Astrocyte (in vitro differentiated cells and primary cell): ENCODE measurements around the gene CCSER2. TPM values are rescaled to one million over a fixed set of nuclear protein-coding genes. Genes with fewer than 3 reads are reported as not detected.

Source experiments
- DNase-seq: peaks from one replicate; pipeline ENCODE4 v3.0.0-alpha.2; 2010; ENCODE audit warnings: low read depth
- FAIRE-seq: peaks from 2 replicates; lab custom pipeline; 2011; peaks lifted over from hg19 to GRCh38; lab: Jason Lieb, UNC
- H2AFZ ChIP-seq: 2 replicates; pipeline ENCODE4 v1.6.0; 2012; ENCODE audit warnings: low read depth, low read length, inconsistent platforms
- H3K27ac ChIP-seq: 2 replicates; pipeline ENCODE4 v1.5.1; 2011; ENCODE audit warnings: low read depth, low read length, inconsistent platforms
- H3K27me3 ChIP-seq: 2 replicates; pipeline ENCODE4 v1.6.0; 2011; ENCODE audit warnings: low read length, inconsistent platforms; ENCODE audit not compliant: insufficient read depth
- H3K36me3 ChIP-seq: 2 replicates; pipeline ENCODE4 v1.5.1; 2011; ENCODE audit warnings: low read length, inconsistent platforms; ENCODE audit not compliant: insufficient read depth
- H3K4me1 ChIP-seq: 2 replicates; pipeline ENCODE4 v1.5.1; 2011; ENCODE audit warnings: low read length, inconsistent platforms; ENCODE audit not compliant: insufficient read depth
- H3K4me2 ChIP-seq: 2 replicates; pipeline ENCODE4 v1.6.0; 2012; ENCODE audit warnings: low read length, inconsistent platforms
- H3K4me3 ChIP-seq: 2 replicates; pipeline ENCODE4 v1.5.1; 2011; ENCODE audit warnings: low read depth, mild to moderate bottlenecking, low read length, inconsistent platforms; ENCODE audit not compliant: insufficient read depth
- H3K79me2 ChIP-seq: 2 replicates; pipeline ENCODE4 v1.6.0; 2012; ENCODE audit warnings: mild to moderate bottlenecking, low read length, inconsistent platforms; ENCODE audit not compliant: insufficient read depth
- H3K9ac ChIP-seq: 2 replicates; pipeline ENCODE4 v1.6.0; 2012; ENCODE audit warnings: mild to moderate bottlenecking, low read length, inconsistent platforms
- H3K9me3 ChIP-seq: 2 replicates; pipeline ENCODE4 v1.5.1; 2012; ENCODE audit warnings: low read depth, mild to moderate bottlenecking, low read length, inconsistent platforms; ENCODE audit not compliant: insufficient read depth
- H4K20me1 ChIP-seq: 2 replicates; pipeline ENCODE4 v1.6.0; 2012; ENCODE audit warnings: low read length, inconsistent platforms; ENCODE audit not compliant: insufficient read depth
- H3K27ac Mint-ChIP-seq: one replicate; pipeline ENCODE4 v1.8.0; 2021; ENCODE audit warnings: mild to moderate bottlenecking, mixed read lengths; ENCODE audit not compliant: unreplicated experiment
- H3K27me3 Mint-ChIP-seq: one replicate; pipeline ENCODE4 v1.8.0; 2021; ENCODE audit warnings: low read depth, mixed read lengths; ENCODE audit not compliant: unreplicated experiment
- H3K36me3 Mint-ChIP-seq: one replicate; pipeline ENCODE4 v1.8.0; 2021; ENCODE audit warnings: low read depth, mixed read lengths; ENCODE audit not compliant: unreplicated experiment
- H3K4me1 Mint-ChIP-seq: one replicate; pipeline ENCODE4 v1.8.0; 2021; ENCODE audit warnings: low read depth, mixed read lengths; ENCODE audit not compliant: unreplicated experiment
- H3K4me3 Mint-ChIP-seq: one replicate; pipeline ENCODE4 v1.8.0; 2021; ENCODE audit warnings: mild to moderate bottlenecking, moderate library complexity, mixed read lengths; ENCODE audit not compliant: unreplicated experiment
- H3K9me3 Mint-ChIP-seq: one replicate; pipeline ENCODE4 v1.8.0; 2021; ENCODE audit warnings: mild to moderate bottlenecking, mixed read lengths; ENCODE audit not compliant: unreplicated experiment
- EZH2 ChIP-seq: IDR thresholded peaks from 2 replicates; pipeline ENCODE4 v1.6.1; 2012; ENCODE audit warnings: mild to moderate bottlenecking, low read length, inconsistent platforms; ENCODE audit not compliant: insufficient read depth
- total RNA-seq: library from RNA; stranded (reverse); gene quantifications from 2 replicates; pipeline ENCODE4 v1.2.1, GENCODE V29; 2021
- TF ChIP-seq, protein P1 (sequence below): IDR thresholded peaks from 2 replicates; pipeline ENCODE4 v1.5.1; 2011; ENCODE audit warnings: low read depth, mild to moderate bottlenecking, inconsistent platforms, low read length, moderate library complexity; ENCODE audit not compliant: insufficient read depth

CCSER2 gene
- total RNA-seq, 1 donor from 2014 or later, result 100 TPM

DNA sequence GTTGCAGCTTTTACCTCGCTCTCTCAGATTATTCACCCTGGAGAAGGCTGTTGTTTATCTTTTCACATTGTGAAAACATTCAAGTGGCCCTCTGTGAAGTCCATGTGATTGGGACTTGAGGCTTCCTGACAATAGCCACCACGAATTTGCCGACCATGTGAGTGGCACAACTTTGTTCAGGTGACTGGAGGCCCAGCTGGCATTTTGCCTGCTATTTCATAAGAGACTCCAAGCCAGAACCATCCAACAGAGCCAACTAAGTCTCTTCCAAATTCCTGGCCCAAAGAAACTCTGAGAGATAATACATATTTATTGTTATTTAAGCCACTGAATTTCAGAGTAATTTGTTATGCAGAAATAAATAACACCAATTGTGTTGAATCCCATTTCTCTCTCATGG, 38.2 kb upstream of the CCSER2 start:
- H3K4me3 ChIP-seq, result no peak overlapping the region
- no peaks in the 10 kb centered on the region for H3K79me2 ChIP-seq
- H3K4me1 ChIP-seq, result no peaks in the 10 kb centered on the region
- Mint-ChIP-seq H3K36me3 (no peaks in the 10 kb centered on the region), H3K27ac (no peak overlapping the region), H3K4me3 (no peak overlapping the region), H3K27me3 (peaks cover 5% of the 10 kb centered on the region), H3K9me3 (peaks cover 3% of the 10 kb centered on the region), H3K4me1 (no peaks in the 10 kb centered on the region)
- no peak overlapping the region for H3K9ac ChIP-seq
- H3K27me3 ChIP-seq, result peaks cover 5% of the 10 kb centered on the region
- H3K36me3 ChIP-seq, result no peaks in the 10 kb centered on the region
- FAIRE-seq (no peak), DNase-seq (no peak)
- H2AFZ ChIP-seq, result no peak overlapping the region
- no peaks in the 10 kb centered on the region for H4K20me1 ChIP-seq
- TF ChIP-seq, protein P1, sequence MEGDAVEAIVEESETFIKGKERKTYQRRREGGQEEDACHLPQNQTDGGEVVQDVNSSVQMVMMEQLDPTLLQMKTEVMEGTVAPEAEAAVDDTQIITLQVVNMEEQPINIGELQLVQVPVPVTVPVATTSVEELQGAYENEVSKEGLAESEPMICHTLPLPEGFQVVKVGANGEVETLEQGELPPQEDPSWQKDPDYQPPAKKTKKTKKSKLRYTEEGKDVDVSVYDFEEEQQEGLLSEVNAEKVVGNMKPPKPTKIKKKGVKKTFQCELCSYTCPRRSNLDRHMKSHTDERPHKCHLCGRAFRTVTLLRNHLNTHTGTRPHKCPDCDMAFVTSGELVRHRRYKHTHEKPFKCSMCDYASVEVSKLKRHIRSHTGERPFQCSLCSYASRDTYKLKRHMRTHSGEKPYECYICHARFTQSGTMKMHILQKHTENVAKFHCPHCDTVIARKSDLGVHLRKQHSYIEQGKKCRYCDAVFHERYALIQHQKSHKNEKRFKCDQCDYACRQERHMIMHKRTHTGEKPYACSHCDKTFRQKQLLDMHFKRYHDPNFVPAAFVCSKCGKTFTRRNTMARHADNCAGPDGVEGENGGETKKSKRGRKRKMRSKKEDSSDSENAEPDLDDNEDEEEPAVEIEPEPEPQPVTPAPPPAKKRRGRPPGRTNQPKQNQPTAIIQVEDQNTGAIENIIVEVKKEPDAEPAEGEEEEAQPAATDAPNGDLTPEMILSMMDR, result no peak
- TF ChIP-seq EZH2, result no peak
- no peak overlapping the region for H3K27ac ChIP-seq
- no peaks in the 10 kb centered on the region for H3K9me3 ChIP-seq
- no peak overlapping the region for H3K4me2 ChIP-seq

DNA sequence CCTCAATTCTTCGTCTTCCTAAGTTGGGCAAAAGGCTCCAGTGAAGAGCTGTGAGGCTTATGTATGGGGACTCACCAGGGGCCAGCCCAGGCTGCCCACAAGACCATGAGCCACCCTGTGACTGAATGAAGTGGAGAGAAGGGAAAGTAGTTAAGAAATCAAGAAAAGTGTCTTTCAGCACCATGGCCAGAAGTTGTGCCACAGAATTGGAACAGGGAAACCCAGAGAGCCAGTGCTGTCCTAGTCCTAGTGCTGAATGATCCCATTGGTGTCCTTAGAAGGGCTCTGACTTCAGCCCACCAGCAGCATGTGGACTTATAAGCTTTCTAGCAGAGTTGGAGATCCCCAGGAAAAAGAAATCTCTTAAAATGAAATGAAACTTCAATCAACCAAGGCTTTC, 37.0 kb upstream of the CCSER2 start:
- Mint-ChIP-seq H3K27ac (no peak overlapping the region), H3K9me3 (peaks cover 3% of the 10 kb centered on the region), H3K27me3 (peaks cover 5% of the 10 kb centered on the region), H3K4me1 (peaks cover 4% of the 10 kb centered on the region), H3K4me3 (no peak overlapping the region), H3K36me3 (no peaks in the 10 kb centered on the region)
- H3K4me2 ChIP-seq, result no peak overlapping the region
- H3K79me2 ChIP-seq, result no peaks in the 10 kb centered on the region
- DNase-seq, result peak; percentile 61
- H3K27me3 ChIP-seq, result peaks cover 5% of the 10 kb centered on the region
- H3K4me1 ChIP-seq, result peaks cover 7% of the 10 kb centered on the region
- no peak overlapping the region for H3K9ac ChIP-seq
- no peaks in the 10 kb centered on the region for H3K9me3 ChIP-seq
- no peaks in the 10 kb centered on the region for H4K20me1 ChIP-seq
- H3K36me3 ChIP-seq, result no peaks in the 10 kb centered on the region
- FAIRE-seq, result peak; percentile 84
- no peak overlapping the region for H3K27ac ChIP-seq
- H2AFZ ChIP-seq, result no peak overlapping the region
- no peak overlapping the region for H3K4me3 ChIP-seq
- no peak for TF ChIP-seq EZH2
- TF ChIP-seq, protein P1, result no peak

DNA sequence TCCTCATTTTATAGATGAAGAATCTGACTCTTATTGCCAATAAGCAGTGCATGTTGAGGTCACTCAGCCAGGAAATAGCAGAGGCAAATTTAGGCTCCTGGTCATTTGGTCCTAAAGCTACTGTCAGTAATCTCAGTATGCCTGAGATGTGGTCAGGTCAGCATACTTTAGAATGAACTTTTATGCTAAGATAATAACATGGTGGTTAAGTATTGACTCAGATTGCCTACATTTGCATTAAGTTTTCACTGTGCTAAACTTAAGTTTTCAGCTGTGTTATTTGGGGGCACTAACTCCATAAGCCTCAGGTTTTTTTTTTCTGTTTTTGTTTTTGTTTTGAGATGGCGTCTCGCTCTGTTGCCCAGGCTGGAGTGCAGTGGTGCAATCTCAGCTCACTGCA, 35.9 kb upstream of the CCSER2 start:
- Histone ChIP-seq H4K20me1 (no peaks in the 10 kb centered on the region), H3K4me3 (no peak overlapping the region), H3K9ac (no peak overlapping the region), H3K79me2 (no peaks in the 10 kb centered on the region), H3K4me1 (peaks cover 12% of the 10 kb centered on the region), H3K4me2 (no peak overlapping the region), H3K36me3 (no peaks in the 10 kb centered on the region), H2AFZ (no peak overlapping the region), H3K9me3 (no peaks in the 10 kb centered on the region), H3K27me3 (peaks cover 5% of the 10 kb centered on the region), H3K27ac (no peak overlapping the region)
- DNase-seq (no peak), FAIRE-seq (no peak)
- Mint-ChIP-seq H3K36me3 (no peaks in the 10 kb centered on the region), H3K4me1 (peaks cover 8% of the 10 kb centered on the region), H3K27me3 (peaks cover 5% of the 10 kb centered on the region), H3K4me3 (no peak overlapping the region), H3K27ac (no peak overlapping the region), H3K9me3 (peaks cover 3% of the 10 kb centered on the region)
- no peak for TF ChIP-seq EZH2
- TF ChIP-seq, protein P1, result no peak
